Muscle of arm (tissue), 12 donors: ENCODE results near the gene TBCC. TPM values are rescaled to one million over a fixed set of nuclear protein-coding genes. Genes with fewer than 3 reads are reported as not detected.
"Not testable (repeated sequence)": the region's sequence is repeated elsewhere in the genome, so short reads cannot be mapped to it uniquely, and the experiment has no call there.

Source experiments
- DNase-seq: peaks from one replicate; pipeline ENCODE4 v3.0.0-alpha.2; 2013
- polyA plus RNA-seq, 12 donors: library from polyadenylated mRNA; unstranded; fragments of 120-200 nt; gene quantifications; one replicate each; pipeline ENCODE4 v1.2.1, GENCODE V29; 2013; ENCODE audit not compliant: insufficient read length in 12 of 12

Gene TBCC
- polyA plus RNA-seq, 12 donors, result 12.9 to 25.0 (median 14.2) TPM; not detected in 1

DNA sequence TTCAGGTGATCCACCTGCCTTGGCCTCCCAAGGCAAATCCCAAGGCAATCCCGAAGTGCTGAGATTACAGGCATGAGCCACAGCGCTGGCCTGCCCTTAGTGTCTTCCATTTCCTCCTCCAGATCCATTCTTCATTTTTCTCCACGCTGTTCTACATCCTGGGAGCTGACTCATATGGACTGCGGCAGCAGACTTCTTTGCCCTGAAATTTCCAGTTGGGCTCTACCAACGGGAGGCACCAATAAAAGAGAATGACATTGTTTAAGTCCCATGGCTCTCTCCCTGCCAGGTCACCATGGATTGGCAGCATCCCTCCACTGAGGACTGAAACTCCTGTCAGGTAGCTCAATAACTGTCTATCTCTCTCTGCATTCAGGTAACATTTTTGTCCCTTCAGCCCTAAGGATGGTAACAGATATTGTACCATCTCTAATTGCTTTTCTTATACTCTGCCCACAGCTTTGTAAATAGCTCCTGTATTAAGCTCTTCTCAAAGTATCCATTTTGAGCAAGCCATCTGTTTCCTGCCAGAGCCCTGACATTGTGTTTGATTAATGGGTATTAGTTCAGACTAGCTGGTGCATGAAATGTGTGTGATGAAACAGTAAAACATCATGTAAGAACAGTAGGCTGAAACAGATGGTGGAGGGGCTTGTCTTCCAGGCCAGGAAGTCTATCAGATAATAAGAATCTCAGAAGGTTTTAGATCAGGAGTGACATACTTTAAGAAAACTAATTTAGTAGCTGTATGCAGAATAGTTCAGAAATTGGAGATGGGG, 3.6 kb downstream of the TBCC start:
- no peak for DNase-seq

DNA sequence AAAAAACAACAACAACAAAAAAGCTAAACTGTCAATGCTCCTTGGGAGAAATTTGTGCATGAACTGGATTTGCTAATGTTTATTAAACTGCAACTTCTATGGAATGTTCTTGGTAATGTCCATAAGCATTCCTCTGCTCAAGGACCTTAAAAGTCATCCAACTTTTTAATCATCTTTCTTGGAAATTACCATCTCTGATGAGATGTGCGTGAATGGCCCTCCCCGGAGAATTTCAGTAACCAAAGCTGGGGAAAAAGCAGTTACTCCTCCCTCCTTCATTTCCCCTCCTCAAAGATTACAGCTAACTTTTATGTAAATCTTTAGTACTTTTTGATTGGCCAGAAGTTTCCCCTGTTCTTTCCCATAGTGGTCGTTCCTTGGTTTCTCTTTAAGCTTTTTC, 5.2 kb downstream of the TBCC start:
- no peak for DNase-seq

DNA sequence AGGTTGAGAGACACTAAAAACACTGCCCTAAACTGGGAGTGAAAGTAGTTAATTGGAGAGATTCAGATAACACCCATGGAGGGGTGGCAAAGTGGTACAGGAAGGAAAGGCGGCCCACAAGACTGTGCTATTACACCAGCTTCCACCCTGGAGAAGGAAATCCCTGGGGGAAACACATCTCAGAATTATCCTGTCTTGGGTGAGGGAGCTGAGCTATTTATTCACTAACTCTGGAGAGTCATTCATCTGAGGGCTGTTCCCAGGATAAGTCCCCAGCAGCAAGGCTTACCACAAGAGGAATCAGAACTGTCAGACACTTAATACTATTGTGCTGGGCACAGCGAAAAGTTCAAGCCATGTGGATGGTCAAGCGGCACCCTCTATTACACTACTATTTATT, 9.9 kb downstream of the TBCC start:
- DNase-seq, result no peak

DNA sequence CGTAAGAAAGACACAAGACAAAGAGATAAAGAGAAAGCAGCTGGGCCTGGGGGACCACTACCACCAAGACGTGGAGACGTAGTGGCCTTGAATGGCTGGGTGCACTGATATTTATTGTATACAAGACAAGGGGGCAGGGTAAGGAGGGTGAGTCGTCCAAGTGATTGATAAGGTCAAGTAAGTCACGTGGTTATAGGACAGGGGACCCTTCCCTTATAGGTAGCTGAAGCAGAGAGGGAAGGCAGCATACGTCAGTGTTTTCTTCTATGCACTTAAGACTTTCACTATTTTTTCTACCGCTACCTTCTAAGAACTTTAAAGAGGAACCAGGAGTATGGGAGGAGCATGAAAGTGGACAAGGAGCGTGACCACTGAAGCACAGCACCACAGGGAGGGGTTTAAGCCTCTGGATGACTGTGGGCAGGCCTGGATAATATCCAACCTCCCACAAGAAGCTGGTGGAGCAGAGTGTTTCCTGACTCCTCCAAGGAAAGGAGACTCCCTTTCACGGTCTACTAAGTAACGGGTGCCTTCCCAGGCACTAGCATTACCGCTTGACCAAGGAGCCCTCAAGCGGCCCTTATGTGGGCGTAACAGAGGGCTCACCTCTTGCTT, 11.9 kb downstream of the TBCC start:
- not testable (repeated sequence) for DNase-seq

DNA sequence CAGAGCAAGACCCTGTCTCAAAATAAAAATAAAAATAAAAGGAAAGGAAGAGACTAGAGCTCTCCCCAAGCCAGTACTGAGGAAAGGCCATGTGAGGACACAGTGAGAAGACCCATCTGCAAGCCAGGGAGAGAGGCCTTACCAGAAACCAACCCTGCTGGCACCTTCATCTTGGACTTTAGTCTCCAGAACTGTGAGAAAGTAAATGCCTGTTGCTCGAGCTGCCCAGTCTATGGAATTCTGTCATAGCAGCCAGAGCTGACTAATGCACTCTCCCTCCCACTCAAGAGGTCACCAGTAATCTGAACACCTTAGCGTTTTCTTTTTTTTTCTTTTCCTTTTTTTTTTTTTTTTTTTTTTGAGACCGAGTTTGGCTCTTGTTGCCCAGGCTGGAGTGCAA, 16.2 kb downstream of the TBCC start:
- DNase-seq, result no peak

DNA sequence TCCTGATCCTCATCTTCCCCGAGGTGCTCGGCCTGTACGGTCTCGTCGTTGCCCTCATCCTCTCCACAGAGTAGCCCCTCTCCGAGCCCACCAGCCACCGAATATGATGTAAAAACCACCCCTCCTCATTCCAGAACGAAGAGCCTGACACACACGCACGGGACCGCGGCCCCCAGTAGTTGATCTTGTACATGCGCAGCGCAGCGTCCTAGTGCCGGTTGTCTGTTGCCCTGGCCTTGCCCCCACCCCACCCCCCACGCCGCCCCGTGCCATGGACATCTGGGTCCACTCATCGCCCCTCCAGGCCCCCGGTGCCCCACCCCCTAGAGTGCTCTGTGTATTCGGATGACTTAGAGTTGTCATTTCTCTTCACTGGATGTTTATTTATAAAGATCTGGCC, 18.3 kb downstream of the TBCC start:
- no peak for DNase-seq

DNA sequence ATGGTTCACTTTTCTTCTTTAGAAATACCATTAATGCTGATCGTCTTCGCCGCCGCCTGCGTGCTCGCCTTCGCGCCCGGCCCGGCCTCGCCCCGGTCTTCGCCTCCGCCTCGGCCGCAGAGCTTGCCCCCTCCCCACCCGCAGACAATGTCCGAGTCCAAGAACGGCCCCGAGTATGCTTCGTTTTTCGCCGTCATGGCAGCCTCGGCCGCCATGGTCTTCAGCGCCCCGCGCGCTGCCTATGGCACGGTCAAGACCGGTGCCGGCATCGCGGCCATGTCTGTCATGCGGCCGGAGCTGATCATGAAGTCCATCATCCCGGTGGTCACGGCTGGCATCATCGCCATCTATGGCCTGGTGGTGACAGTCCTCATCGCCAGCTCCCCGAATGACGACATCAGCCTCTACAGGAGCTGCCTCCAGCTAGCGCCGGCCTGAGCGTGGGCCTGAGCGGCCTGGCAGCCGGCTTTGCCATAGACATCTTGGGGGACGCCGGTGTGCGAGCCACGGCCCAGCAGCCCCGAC, 18.8 kb downstream of the TBCC start:
- DNase-seq, result peak; percentile 50

DNA sequence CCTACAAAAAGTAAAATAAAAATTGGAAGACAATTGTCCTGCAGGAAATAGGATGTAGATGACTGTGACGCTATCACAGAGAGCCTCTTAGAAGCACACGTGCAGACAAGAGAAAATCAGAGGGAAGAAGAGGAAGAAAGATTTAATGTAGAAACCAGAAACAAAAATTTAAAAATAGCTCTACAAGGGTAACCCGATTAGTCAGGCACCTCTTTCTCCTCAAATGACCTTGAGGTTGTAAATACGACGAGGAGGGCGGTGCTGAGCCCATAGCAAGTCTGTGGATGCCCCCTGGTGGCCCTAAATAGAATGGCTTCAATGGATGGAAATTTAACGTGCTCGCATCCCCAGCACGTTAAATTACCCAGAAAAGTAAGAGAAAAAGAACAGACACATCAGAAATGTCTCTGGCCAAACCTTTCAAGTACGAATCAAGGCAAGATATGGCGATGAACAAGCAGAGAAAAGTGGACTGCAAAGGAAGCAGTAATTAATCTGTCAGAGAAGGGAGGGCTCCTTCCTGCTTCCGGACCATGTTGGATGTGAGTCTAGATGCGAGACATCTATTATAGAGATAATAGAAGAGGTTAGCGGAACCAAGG, 19.3 kb downstream of the TBCC start:
- peak; percentile 86 for DNase-seq

DNA sequence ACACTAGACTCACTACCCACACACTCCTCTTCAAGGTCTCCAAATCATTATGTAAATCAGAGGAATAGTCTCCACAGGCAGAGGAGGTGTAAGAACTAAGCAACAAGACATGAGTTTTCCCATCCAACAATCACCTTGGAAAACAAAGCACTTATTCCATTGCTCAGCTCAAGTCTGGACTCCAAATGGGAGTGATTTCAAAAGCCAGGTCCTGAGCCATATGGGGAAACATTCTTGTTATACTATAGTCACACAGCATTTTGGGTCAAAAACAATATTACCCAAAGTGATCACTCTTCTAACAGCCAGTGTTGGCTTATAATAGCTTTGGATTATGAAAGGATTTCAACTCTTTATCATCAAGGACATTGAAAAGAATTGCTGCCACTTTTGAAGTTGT, 19.9 kb downstream of the TBCC start:
- no peak for DNase-seq

DNA sequence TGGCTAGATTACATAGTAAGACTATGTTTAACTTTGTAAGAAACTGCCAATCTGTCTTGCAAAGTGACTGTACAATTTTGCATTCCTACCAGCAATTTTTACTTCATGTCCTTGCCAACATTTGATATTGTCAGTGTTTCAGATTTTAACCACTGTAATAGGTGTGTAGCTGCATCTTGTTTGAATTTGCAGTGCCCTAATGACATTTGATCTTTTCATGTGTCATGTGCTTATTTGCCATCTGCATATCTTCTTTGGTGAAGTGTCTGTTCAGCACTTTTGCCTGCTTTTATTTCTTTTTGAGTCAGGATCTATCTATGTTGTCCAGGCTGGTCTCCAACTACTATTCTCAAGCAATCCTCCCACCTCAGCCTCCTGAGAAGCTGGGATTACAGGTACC, 21.1 kb downstream of the TBCC start:
- no peak for DNase-seq

DNA sequence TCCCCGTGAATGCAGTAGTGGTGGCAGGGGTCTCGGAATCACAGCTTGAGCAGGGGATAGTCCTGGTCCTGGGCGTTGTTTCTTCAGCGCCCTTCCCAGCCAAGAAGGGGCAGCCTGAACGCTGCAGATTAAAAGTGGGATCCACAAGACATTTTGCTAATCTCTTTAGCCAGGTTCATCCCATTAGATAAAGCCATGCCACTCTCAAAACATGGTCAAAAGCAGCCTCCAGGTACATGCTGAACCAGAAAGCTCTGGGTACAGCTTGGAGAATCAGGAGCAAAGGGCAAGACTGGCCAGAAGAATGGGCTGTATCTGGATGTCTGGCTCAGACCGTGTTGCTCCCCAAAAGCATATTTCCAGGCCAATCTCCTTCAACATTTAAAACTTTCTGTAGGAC, 23.4 kb downstream of the TBCC start, which contains the start of gene PRPH2:
Gene PRPH2, minus strand, starts transcription at position 101 of the 400 bp plus-strand sequence. CDS start 263 bp downstream, outside the sequence.
- no peak for DNase-seq

DNA sequence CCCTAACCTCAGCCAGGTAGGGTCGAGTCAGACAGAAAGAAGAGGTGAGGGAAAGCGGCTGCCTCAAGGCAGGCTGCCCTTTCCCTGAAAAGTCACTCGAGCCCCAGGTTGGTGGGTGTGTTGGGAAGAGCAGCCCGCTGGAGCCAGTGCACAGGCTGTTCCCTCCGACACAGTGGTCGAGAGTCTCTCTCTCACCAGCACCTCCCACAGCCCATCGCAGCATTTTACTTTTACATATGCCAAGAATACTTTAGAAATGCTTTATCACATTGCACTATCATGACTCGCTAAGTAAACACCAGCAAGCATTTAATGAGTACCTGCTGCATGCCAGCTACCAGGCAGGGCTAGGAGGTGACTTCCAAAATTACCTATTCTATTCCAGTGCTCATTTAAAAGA, 25.2 kb downstream of the TBCC start:
- DNase-seq, result no peak

DNA sequence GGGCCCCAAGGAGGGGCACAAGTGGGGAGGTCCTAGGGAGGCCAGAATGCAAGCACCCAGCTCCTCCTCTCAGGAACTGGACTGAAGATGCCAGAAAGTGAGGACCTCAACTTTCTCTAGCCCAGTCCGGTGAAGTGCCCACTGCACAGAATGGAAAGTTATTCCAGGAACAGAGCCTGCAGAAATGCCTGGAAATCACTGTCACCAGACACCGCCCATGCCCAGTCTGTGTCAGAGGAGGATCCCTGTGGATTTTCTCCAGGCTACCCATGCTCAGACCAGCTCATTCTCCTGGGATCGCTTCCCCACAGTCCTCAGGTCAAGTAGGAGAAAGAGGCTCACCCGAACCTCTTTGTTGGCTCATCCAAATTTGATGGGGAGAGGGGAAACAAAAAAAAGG, 30.0 kb downstream of the TBCC start:
- no peak for DNase-seq

DNA sequence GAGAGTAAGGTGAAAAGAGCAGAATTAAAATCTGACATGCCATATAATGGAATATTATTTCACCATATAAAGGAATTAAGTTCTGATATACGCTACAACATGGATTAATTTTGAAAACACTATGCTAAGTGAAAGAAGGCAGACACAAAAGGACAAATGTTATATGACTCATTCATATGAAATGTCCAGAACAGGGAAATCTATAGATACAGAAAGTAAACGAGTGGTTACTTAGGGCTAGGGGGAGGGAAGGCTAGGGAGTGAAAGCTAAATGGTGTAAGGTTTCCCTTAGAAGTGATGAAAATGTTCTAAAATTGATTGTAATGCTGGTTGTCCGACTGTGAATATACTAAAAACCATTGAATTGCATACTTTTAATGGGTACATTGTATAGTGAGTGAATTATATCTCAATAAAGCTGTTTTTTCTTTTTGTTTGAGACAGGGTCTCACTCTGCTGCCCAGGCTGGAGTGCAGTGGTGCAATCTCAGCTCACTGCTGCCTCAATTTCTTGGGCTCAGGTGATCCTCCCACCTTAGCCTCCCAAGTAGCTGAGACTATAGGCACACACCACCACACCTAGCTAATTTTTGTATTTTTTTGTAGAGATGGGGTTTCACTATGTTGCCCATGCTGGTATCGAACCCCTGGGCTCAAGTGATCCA, 31.7 kb downstream of the TBCC start:
- DNase-seq, result no peak

DNA sequence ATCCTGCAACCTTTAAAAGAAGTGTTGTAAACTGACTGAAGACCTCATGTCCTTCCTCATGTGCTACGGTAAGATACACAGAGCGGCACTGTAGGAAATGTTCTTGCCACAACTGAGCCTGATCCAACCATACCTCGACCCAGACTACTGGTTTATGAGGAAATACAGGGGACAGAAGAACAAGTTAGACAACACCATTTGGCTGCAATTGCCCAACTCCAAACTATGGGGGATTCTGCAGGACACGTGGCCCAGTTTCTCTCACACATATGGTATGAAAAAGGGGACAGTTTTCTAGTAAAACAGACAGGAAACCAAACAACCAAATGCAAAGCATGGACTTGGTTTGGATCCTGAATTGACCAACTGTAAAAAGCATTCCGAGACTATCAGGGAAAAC, 34.0 kb downstream of the TBCC start:
- no peak for DNase-seq

DNA sequence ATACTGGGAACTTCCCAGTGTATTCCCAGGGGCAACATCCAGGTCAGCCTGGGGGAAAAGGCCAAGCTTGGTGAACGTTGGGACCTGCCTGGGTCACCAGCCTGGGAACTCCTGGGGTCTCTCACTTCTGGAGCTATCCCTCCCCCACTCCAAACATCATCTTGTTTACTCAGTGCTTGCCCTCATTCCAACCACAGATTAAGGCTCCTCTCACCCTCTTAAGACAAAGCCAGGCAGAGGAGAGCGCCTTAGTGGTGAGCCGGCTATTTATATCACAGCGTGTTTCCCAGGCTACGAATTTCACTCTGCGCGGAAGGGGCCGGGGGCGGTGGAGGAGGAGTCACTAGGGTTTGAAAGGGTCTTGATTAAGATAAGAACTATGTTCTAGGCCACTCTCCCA, 35.6 kb downstream of the TBCC start:
- no peak for DNase-seq

DNA sequence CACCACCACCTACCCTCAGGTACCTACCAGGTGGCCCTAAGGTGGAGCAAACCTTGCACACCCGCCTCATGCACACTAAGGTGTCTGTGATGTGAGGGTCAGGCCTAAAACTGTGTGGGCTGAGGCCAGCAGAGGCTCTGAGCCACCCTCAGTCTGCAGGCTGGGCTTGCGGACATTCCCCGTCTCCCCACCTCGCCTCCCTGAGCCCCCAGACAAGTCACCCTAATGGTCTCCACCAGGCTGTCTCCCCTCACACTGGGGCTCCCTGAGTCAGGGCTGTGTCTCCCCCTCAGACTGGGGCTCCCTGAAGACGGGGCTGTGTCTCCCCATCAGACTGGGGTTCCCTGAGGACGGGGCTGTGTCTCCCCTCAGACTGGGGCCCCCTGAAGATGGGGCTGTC, 36.0 kb downstream of the TBCC start:
- DNase-seq, result no peak

DNA sequence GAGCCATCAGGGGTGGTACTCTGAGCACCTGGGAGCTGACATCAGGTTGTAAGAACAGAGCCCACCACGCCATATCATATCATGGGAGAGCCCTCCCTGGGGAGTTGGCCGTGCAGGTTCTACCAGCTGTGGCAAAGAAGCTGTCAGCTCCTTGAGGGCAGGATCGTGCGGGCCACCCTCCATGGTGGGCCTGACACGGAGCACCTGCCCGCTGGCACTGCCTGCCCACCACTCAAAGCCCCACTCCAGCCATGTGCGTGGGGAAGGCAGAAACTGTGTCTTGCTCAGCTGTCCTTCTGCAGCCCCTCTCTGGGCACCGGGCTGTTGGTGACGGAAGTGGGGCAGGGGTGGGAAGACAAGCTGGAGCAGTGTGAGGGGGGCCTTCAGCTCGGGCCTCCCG, 37.8 kb downstream of the TBCC start:
- no peak for DNase-seq

DNA sequence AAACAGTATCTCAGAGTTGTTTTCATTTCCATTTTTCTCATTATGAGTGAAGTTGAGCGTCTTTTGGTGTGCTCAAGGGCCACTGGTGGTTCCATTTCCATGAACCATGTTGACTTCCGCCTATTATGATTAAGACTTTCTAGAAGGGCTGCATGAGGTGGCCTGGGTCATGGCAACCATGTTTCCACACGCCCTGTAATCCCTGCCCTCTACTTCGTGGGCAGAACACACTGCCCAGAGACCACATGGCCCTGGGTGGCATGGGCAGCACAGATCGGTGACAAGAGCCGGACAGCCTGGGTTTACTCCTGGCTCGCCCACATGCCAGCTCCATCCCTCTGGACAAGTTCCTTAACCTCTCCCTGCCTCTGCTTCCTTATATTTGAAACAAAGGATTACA, 38.3 kb downstream of the TBCC start:
- no peak for DNase-seq

DNA sequence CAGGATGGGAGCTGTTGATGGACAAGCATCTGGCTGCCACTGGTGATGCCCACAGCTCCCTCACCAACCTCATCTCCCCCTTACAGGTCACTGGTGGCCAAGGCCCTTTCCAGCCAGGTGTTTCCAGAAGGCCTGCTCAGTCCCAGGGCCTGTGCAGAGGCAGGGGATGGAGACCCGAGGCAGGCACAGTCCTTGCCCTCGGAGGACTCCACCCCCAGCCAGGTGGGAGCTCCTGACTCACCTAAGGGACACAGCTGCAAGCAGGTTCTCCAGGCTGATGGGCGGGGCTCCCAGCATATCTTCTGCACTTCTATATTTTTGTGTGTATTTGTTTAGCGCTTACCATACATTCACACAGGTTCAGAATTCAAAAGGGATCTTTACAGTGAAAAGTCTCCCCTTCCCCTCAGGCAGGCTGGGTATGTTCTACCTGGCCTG, 40.9 kb downstream of the TBCC start:
- DNase-seq, result no peak

DNA sequence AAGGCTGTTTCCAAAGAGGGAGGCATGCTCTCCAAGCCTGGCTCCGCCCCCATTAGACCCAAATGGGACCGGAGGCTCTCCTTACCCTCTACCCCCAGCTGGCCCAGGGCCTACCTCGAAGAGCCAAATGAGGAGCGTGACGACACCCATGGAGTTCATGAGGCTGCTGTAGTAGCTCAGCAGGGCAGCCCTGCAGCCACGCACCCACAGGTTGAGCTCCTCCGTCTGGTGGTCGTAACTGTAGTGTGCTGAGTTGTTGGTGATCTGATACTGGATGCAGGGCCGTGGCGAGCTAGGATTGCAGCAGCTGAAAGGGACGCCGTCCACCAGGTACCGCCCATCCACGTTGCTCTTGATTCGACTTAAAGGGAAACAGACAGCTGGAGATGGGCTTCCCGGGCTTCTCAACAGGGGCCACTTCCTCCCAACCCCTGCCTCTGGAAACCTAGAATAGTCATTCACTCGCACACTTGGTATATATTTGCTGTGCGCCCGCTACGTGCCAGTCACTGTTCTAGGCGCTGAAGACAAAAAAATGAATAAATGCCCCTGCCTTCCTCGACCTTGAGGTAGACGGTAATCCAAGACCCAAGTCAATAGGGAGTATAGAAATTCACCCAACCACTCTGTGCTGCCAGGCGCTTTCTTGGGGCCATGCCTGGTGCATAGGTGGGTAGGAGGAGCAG, 41.5 kb downstream of the TBCC start:
- peak; percentile 77 for DNase-seq

DNA sequence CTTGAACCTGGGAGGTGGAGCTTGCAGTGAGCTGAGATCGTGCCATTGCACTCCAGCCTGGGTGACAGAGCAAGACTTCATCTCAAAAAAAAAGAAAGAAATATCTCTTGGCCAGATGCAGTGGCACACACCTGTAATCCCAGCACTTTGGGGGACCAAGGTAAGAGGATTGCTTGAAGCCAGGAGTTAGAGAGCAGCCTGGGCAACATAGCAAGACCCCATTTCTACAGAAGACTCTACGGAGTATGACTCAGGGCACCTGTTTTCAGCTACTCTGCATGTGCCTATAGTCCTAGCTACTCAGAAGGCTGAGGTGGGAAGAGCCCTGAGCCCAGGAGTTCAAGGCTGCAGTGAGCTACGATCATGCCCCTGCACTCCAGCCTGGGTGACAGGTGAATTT, 43.1 kb downstream of the TBCC start:
- DNase-seq, result not testable (repeated sequence)
